GM23338 (cell line): Measurements from ENCODE around the gene CHCHD6. TPM values are rescaled to one million over a fixed set of nuclear protein-coding genes. Genes with fewer than 3 reads are reported as not detected.

Source experiments
- ATAC-seq: fragments of 200-7000 bp; cut with Tn5 transposase; 3 replicates; pipeline ENCODE4 v1.9.1; 2020
- DNase-seq: peaks from one replicate; pipeline ENCODE4 v3.0.0-alpha.2; 2015; ENCODE audit warnings: low spot score
- H2AFZ ChIP-seq: fragments of 200-600 bp; sonication (generic); 2 replicates; pipeline ENCODE4 v1.8.0; 2016; ENCODE audit warnings: antibody characterized with exemption, mild to moderate bottlenecking, moderate library complexity
- H3F3A ChIP-seq: fragments of 200-600 bp; sonication (generic); replicated peaks from 2 replicates; pipeline ENCODE4 v1.8.0; 2017; ENCODE audit warnings: antibody characterized with exemption, mixed run types, low read depth
- H3K27ac ChIP-seq: fragments of 200-600 bp; sonication (generic); 2 replicates; pipeline ENCODE4 v1.6.1; 2016; ENCODE audit warnings: low read depth
- H3K27me3 ChIP-seq: fragments of 200-600 bp; sonication (generic); 2 replicates; pipeline ENCODE4 v1.8.0; 2016; ENCODE audit warnings: mild to moderate bottlenecking, mixed run types, moderate library complexity; ENCODE audit not compliant: insufficient read depth
- H3K36me3 ChIP-seq: fragments of 200-600 bp; sonication (generic); 2 replicates; pipeline ENCODE4 v1.8.0; 2016; ENCODE audit warnings: mild to moderate bottlenecking; ENCODE audit not compliant: insufficient read depth
- H3K4me1 ChIP-seq: fragments of 200-600 bp; sonication (generic); 2 replicates; pipeline ENCODE4 v1.8.0; 2016; ENCODE audit warnings: mild to moderate bottlenecking, moderate library complexity; ENCODE audit not compliant: insufficient read depth
- H3K4me2 ChIP-seq: fragments of 200-600 bp; sonication (generic); 2 replicates; pipeline ENCODE4 v1.7.1; 2017; ENCODE audit warnings: mixed run types
- H3K4me3 ChIP-seq: fragments of 200-600 bp; sonication (generic); 2 replicates; pipeline ENCODE4 v1.6.1; 2016; ENCODE audit warnings: mixed run types
- H3K79me2 ChIP-seq: fragments of 200-600 bp; sonication (generic); replicated peaks from 2 replicates; pipeline ENCODE4 v1.8.0; 2017; ENCODE audit warnings: mild to moderate bottlenecking; ENCODE audit not compliant: insufficient read depth
- H3K9me2 ChIP-seq: fragments of 200-600 bp; sonication (generic); 2 replicates; pipeline ENCODE4 v1.8.0; 2017; ENCODE audit not compliant: insufficient read depth
- H4K20me1 ChIP-seq: fragments of 200-600 bp; sonication (generic); replicated peaks from 2 replicates; pipeline ENCODE4 v1.8.0; 2017; ENCODE audit warnings: mild to moderate bottlenecking; ENCODE audit not compliant: insufficient read depth
- H3K27ac Mint-ChIP-seq: 2 replicates; pipeline ENCODE4 v1.8.0; 2020; ENCODE audit warnings: inconsistent platforms, mild to moderate bottlenecking, moderate library complexity, mixed read lengths
- H3K27me3 Mint-ChIP-seq: 3 replicates; pipeline ENCODE4 v1.8.0; 2022; ENCODE audit warnings: low read depth, mild to moderate bottlenecking, moderate library complexity, mixed read lengths, inconsistent platforms; ENCODE audit not compliant: insufficient read depth, poor library complexity
- H3K36me3 Mint-ChIP-seq: 3 replicates; pipeline ENCODE4 v1.8.0; 2021; ENCODE audit warnings: low read depth, mild to moderate bottlenecking, inconsistent platforms, moderate library complexity, mixed read lengths
- H3K4me1 Mint-ChIP-seq: 3 replicates; pipeline ENCODE4 v1.8.0; 2020; ENCODE audit warnings: mild to moderate bottlenecking, inconsistent platforms, mixed read lengths
- H3K4me3 Mint-ChIP-seq: 3 replicates; pipeline ENCODE4 v1.8.0; 2021; ENCODE audit warnings: moderate library complexity, mild to moderate bottlenecking, inconsistent platforms, mixed read lengths
- H3K9me3 Mint-ChIP-seq: 3 replicates; pipeline ENCODE4 v1.8.0; 2020; ENCODE audit warnings: moderate library complexity, mild to moderate bottlenecking, inconsistent platforms, mixed read lengths
- CREB1 ChIP-seq: fragments of 250-450 bp; sonication (Bioruptor Pico); IDR thresholded peaks from 2 replicates; pipeline ENCODE4 v1.5.0; 2020; ENCODE audit warnings: low read depth, mild to moderate bottlenecking, moderate library complexity
- CTCF ChIP-seq, 2 experiments: fragments of 200-600 bp in 1 of 2; sonication (generic) in 1 of 2; conservative IDR thresholded peaks; 2 replicates each; pipeline versions ENCODE4 v1.5.1 to v1.6.1; 2016 to 2017; ENCODE audit warnings: antibody characterized with exemption in 2 of 2, low read depth in 2 of 2, mild to moderate bottlenecking in 2 of 2, moderate library complexity in 1 of 2
- ETS1 ChIP-seq: IDR thresholded peaks from 2 replicates; pipeline ENCODE4 v1.6.1; 2016; ENCODE audit warnings: antibody characterized with exemption
- EZH2 ChIP-seq: fragments of 200-600 bp; sonication (generic); IDR thresholded peaks from one replicate; pipeline ENCODE4 v1.8.0; 2017; ENCODE audit warnings: antibody characterized with exemption, mild to moderate bottlenecking, low read depth; ENCODE audit not compliant: unreplicated experiment
- EZH2phosphoT487 ChIP-seq: fragments of 200-600 bp; sonication (generic); IDR thresholded peaks from one replicate; pipeline ENCODE4 v1.8.1; 2018; ENCODE audit warnings: antibody characterized with exemption; ENCODE audit not compliant: unreplicated experiment
- JUNB ChIP-seq: IDR thresholded peaks from one replicate; pipeline ENCODE4 v1.6.1; 2016; ENCODE audit warnings: antibody characterized with exemption; ENCODE audit not compliant: unreplicated experiment
- NANOG ChIP-seq: IDR thresholded peaks from 2 replicates; pipeline ENCODE4 v1.6.1; 2016; ENCODE audit warnings: antibody characterized with exemption, borderline replicate concordance
- POLR2AphosphoS5 ChIP-seq: IDR thresholded peaks from 2 replicates; pipeline ENCODE4 v1.6.1; 2016; ENCODE audit warnings: antibody characterized with exemption, low read depth
- REST ChIP-seq: IDR thresholded peaks from one replicate; pipeline ENCODE4 v1.6.1; 2018; ENCODE audit warnings: antibody characterized with exemption; ENCODE audit not compliant: unreplicated experiment
- STAT1 ChIP-seq: IDR thresholded peaks from one replicate; pipeline ENCODE4 v1.6.1; 2016; ENCODE audit warnings: antibody characterized with exemption; ENCODE audit not compliant: unreplicated experiment
- ZNF114 ChIP-seq: fragments of 250-450 bp; sonication (Bioruptor Pico); IDR thresholded peaks from 2 replicates; pipeline ENCODE4 v1.5.0; 2020; ENCODE audit warnings: mild to moderate bottlenecking, moderate library complexity
- ZNF331 ChIP-seq: fragments of 250-450 bp; sonication (Bioruptor Pico); IDR thresholded peaks from 2 replicates; pipeline ENCODE4 v1.5.0; 2020; ENCODE audit warnings: low read depth, mild to moderate bottlenecking, moderate library complexity
- ZNF462 ChIP-seq: fragments of 250-450 bp; sonication (Bioruptor Pico); IDR thresholded peaks from 2 replicates; pipeline ENCODE4 v1.5.0; 2020; ENCODE audit warnings: mild to moderate bottlenecking, moderate library complexity
- polyA plus RNA-seq: library from polyadenylated mRNA; unstranded; fragments of >200 nt; fragmentation: Nextera tagmentation; extraction: Ambion mirVana; gene quantifications from 2 replicates; pipeline ENCODE4 v1.2.1, GENCODE V29; 2016
- total RNA-seq: library from RNA; depleted of rRNA; stranded (reverse); fragments of >200 nt; shearing (Covaris generic); gene quantifications from 2 replicates; pipeline ENCODE4 v1.2.3, GENCODE V29; 2014

CHCHD6 gene
- total and polyA plus RNA-seq, 2 experiments from 2014 or later: 28.8 to 43.0 TPM

GRCh38 chr3:126996905-126997304 lies 292.9 kb downstream of the CHCHD6 start (continued):
- no peak for TF ChIP-seq REST

GRCh38 chr3:126997455-126998038 lies 293.5 kb downstream of the CHCHD6 start:
- TF ChIP-seq JUNB (no peak), NANOG (no peak), EZH2 (no peak), ZNF331 (no peak), STAT1 (no peak), CREB1 (CRISPR knock-in tag) (no peak), POLR2AphosphoS5 (no peak), ZNF462 (CRISPR knock-in tag) (no peak), EZH2phosphoT487 (no peak), ZNF114 (CRISPR knock-in tag) (no peak), CTCF (conservative IDR thresholded peaks at IDR 0.05; ENCODE audit: low read depth in 2 of 2) (no peak), ETS1 (no peak)
- no peaks in the 10 kb centered on the region for H3K9me3 Mint-ChIP-seq
- H3K4me3 ChIP-seq: no peak overlapping the region
- H3K27me3 ChIP-seq: no peaks in the 10 kb centered on the region
- no peak for DNase-seq
- H3F3A ChIP-seq: no peaks in the 10 kb centered on the region
- no peak overlapping the region for H2AFZ ChIP-seq
- H3K27me3 Mint-ChIP-seq: peaks cover 11% of the 10 kb centered on the region
- H3K4me1 Mint-ChIP-seq: peaks cover 22% of the 10 kb centered on the region
- H3K9me2 ChIP-seq: no peaks in the 10 kb centered on the region
- H3K27ac ChIP-seq: no peak overlapping the region
- H3K4me1 ChIP-seq: peaks cover 8% of the 10 kb centered on the region; the same call in 1 of the 2 replicates
- H3K36me3 ChIP-seq: no peaks in the 10 kb centered on the region
- no peak overlapping the region; the same call in 1 of the 2 replicates for H3K27ac Mint-ChIP-seq
- no peak for ATAC-seq
- H3K79me2 ChIP-seq: peaks cover 26% of the 10 kb centered on the region; the same call in 1 of the 2 replicates
- H3K36me3 Mint-ChIP-seq: peaks cover 3% of the 10 kb centered on the region; the same call in 2 of the 3 replicates
- H4K20me1 ChIP-seq: no peaks in the 10 kb centered on the region; the same call in 1 of the 2 replicates
- no peak overlapping the region for H3K4me2 ChIP-seq
- no peak overlapping the region for H3K4me3 Mint-ChIP-seq
